ENCODE data around the gene FTO. TPM values are rescaled to one million over a fixed set of nuclear protein-coding genes. Genes with fewer than 3 reads are reported as not detected.

Gene FTO
- total RNA-seq, 1 experiment from 2014 or later = 43.0 TPM

GRCh38 chr16:53773881-53774280 is 69.9 kb downstream of the FTO start:
- in situ Hi-C loops (cut with HindIII; ENCODE audit: low sequenced_read_pairs) = no loop called here
- no peak for DNase-seq (ENCODE audit: low spot score)

- in situ Hi-C loops (cut with HindIII; ENCODE audit: low sequenced_read_pairs) = no loop called here
- no peak for DNase-seq (ENCODE audit: low spot score)
Measured at GRCh38 chr16:53775106-53775820, 71.3 kb downstream of the FTO start.

- in situ Hi-C loops (cut with HindIII; ENCODE audit: low sequenced_read_pairs) = no loop called here
- no peak for DNase-seq (ENCODE audit: low spot score)
Measured at GRCh38 chr16:53775821-53776431, 72.0 kb downstream of the FTO start.

GRCh38 chr16:53779186-53779585 is 75.2 kb downstream of the FTO start:
- no peak for DNase-seq (ENCODE audit: low spot score)
- in situ Hi-C loops (cut with HindIII; ENCODE audit: low sequenced_read_pairs) = no loop called here

GRCh38 chr16:53780051-53780450 is 76.1 kb downstream of the FTO start:
- no peak for DNase-seq (ENCODE audit: low spot score)
- in situ Hi-C loops (cut with HindIII; ENCODE audit: low sequenced_read_pairs) = no loop called here

- DNase-seq (ENCODE audit: low spot score) = no peak
- in situ Hi-C loops (cut with HindIII; ENCODE audit: low sequenced_read_pairs) = no loop called here
Measured at GRCh38 chr16:53781023-53781605, 77.2 kb downstream of the FTO start.

GRCh38 chr16:53782148-53782547 is 78.2 kb downstream of the FTO start:
- in situ Hi-C loops (cut with HindIII; ENCODE audit: low sequenced_read_pairs) = no loop called here
- DNase-seq (ENCODE audit: low spot score) = no peak

GRCh38 chr16:53784291-53784690 is 80.3 kb downstream of the FTO start:
- no peak for DNase-seq (ENCODE audit: low spot score)
- in situ Hi-C loops (cut with HindIII; ENCODE audit: low sequenced_read_pairs) = no loop called here

GRCh38 chr16:53785044-53785443 is 81.1 kb downstream of the FTO start:
- DNase-seq (ENCODE audit: low spot score) = no peak
- in situ Hi-C loops (cut with HindIII; ENCODE audit: low sequenced_read_pairs) = no loop called here

GRCh38 chr16:53785916-53786315 is 82.0 kb downstream of the FTO start:
- in situ Hi-C loops (cut with HindIII; ENCODE audit: low sequenced_read_pairs) = no loop called here
- no peak for DNase-seq (ENCODE audit: low spot score)

GRCh38 chr16:53787423-53787822 is 83.5 kb downstream of the FTO start:
- in situ Hi-C loops (cut with HindIII; ENCODE audit: low sequenced_read_pairs) = no loop called here
- DNase-seq (ENCODE audit: low spot score) = no peak

GRCh38 chr16:53789137-53789536 is 85.2 kb downstream of the FTO start:
- DNase-seq (ENCODE audit: low spot score) = no peak
- in situ Hi-C loops (cut with HindIII; ENCODE audit: low sequenced_read_pairs) = no loop called here

GRCh38 chr16:53792161-53792951 is 88.4 kb downstream of the FTO start:
- in situ Hi-C loops (cut with HindIII; ENCODE audit: low sequenced_read_pairs) = no loop called here
- DNase-seq (ENCODE audit: low spot score) = no peak

GRCh38 chr16:53803451-53803850 is 99.5 kb downstream of the FTO start:
- in situ Hi-C loops (cut with HindIII; ENCODE audit: low sequenced_read_pairs) = no loop called here
- DNase-seq (ENCODE audit: low spot score) = no peak

- in situ Hi-C loops (cut with HindIII; ENCODE audit: low sequenced_read_pairs) = no loop called here
- DNase-seq (ENCODE audit: low spot score) = no peak
Measured at GRCh38 chr16:53803998-53804397, 100.0 kb downstream of the FTO start.

- in situ Hi-C loops (cut with HindIII; ENCODE audit: low sequenced_read_pairs) = no loop called here
- DNase-seq (ENCODE audit: low spot score) = no peak
Measured at GRCh38 chr16:53804467-53804866, 100.5 kb downstream of the FTO start.

- DNase-seq (ENCODE audit: low spot score) = no peak
- in situ Hi-C loops (cut with HindIII; ENCODE audit: low sequenced_read_pairs) = no loop called here
Measured at GRCh38 chr16:53805113-53805512, 101.2 kb downstream of the FTO start.

GRCh38 chr16:53805752-53806151 is 101.8 kb downstream of the FTO start:
- in situ Hi-C loops (cut with HindIII; ENCODE audit: low sequenced_read_pairs) = no loop called here
- no peak for DNase-seq (ENCODE audit: low spot score)

GRCh38 chr16:53809088-53809932 is 105.4 kb downstream of the FTO start:
- in situ Hi-C loops (cut with HindIII; ENCODE audit: low sequenced_read_pairs) = no loop called here
- DNase-seq (ENCODE audit: low spot score) = no peak
